Spleen (tissue), 13 donors: ENCODE results near the gene PLEKHG3. TPM values are rescaled to one million over a fixed set of nuclear protein-coding genes. Genes with fewer than 3 reads are reported as not detected.
"Not testable (repeated sequence)": the region's sequence is repeated elsewhere in the genome, so short reads cannot be mapped to it uniquely, and the experiment has no call there.

Experiments used
- DNase-seq: peaks from one replicate; pipeline ENCODE4 v3.0.0-alpha.2; 2020
- H3K27ac ChIP-seq, 8 donors: fragments of 200-600 bp; sonication (generic) in 7 of 8; 1 replicate in 4 of 8; 2 replicates in 4 of 8; pipeline versions ENCODE4 v1.5.0 to v1.8.0; 2016 to 2021; ENCODE audit warnings: inconsistent platforms in 4 of 8, mild to moderate bottlenecking in 4 of 8, moderate library complexity in 1 of 8
- H3K27me3 ChIP-seq, 7 donors: fragments of 200-600 bp; sonication (generic) in 6 of 7; replicated peaks in 1 of 7; 1 replicate in 4 of 7; 2 replicates in 3 of 7; pipeline versions ENCODE4 v1.5.0 to v1.8.0; 2016 to 2021; ENCODE audit warnings: inconsistent platforms in 3 of 7, mild to moderate bottlenecking in 1 of 7
- H3K36me3 ChIP-seq, 6 donors: fragments of 200-600 bp; sonication (generic) in 5 of 6; 1 replicate in 4 of 6; 2 replicates in 2 of 6; pipeline versions ENCODE4 v1.5.0 to v1.8.0; 2016 to 2021; ENCODE audit warnings: inconsistent platforms in 2 of 6
- H3K4me1 ChIP-seq, 6 donors: fragments of 200-600 bp; sonication (generic) in 5 of 6; 1 replicate in 3 of 6; 2 replicates in 3 of 6; pipeline versions ENCODE4 v1.5.0 to v1.8.0; 2016 to 2021; ENCODE audit warnings: inconsistent platforms in 3 of 6
- H3K4me3 ChIP-seq, 8 donors: fragments of 200-600 bp; sonication (generic) in 7 of 8; 1 replicate in 4 of 8; 2 replicates in 4 of 8; pipeline versions ENCODE4 v1.5.0 to v1.8.0; 2016 to 2021; ENCODE audit warnings: inconsistent platforms in 4 of 8, mild to moderate bottlenecking in 4 of 8, moderate library complexity in 2 of 8
- H3K9me3 ChIP-seq, 8 donors: fragments of 200-600 bp; sonication (generic) in 7 of 8; 1 replicate in 4 of 8; 2 replicates in 4 of 8; pipeline versions ENCODE4 v1.5.0 to v1.8.0; 2016 to 2021; ENCODE audit warnings: inconsistent platforms in 4 of 8
- POLR2A ChIP-seq, 3 donors: fragments of 450-650 bp; IDR thresholded peaks; one replicate each; pipeline ENCODE4 v1.5.1; 2017; ENCODE audit warnings: antibody characterized with exemption in 3 of 3, mild to moderate bottlenecking in 1 of 3
- POLR2AphosphoS5 ChIP-seq, 3 donors: sonication (generic); formaldehyde crosslinking; IDR thresholded peaks; one replicate each; pipeline ENCODE4 v1.5.1; 2017; ENCODE audit warnings: antibody characterized with exemption in 3 of 3
- WGBS, 5 donors: extraction: QIAGEN DNeasy Blood & Tissue Kit in 3 of 5; methylation state at CpG; one replicate each; pipeline versions ENCODE4 v1.1.5 to v1.1.7; 2013 to 2018; 5-methylcytosine and 5-hydroxymethylcytosine counted together
- intact Hi-C: fragments of 100-400 bp; cut with DNase I; formaldehyde crosslinking; loops from one replicate; pipeline ENCODE4 v1.15.0; 2023; ENCODE audit warnings: low total_unique reads
- long read RNA-seq, 2 donors: transcript quantifications; one replicate each; lab custom pipeline, GENCODE V29; 2026
- polyA plus RNA-seq, 3 donors: library from polyadenylated mRNA; stranded (reverse); fragments of 200-250 nt; gene quantifications; one replicate each; pipeline ENCODE4 v1.2.1, GENCODE V29; 2013
- total RNA-seq, 7 donors: library from RNA; depleted of rRNA in 3 of 7; stranded (reverse); fragments of >200 nt in 3 of 7; fragmentation: NEBNext Ultra II Directional in 4 of 7; extraction: Animal tissue kit (Norgen Biotek cat#: 25700) in 4 of 7; gene quantifications; one replicate each; pipeline versions ENCODE4 v1.1.0 to v1.2.1, GENCODE V29; 2016 to 2021
- TF ChIP-seq, protein P1 (sequence below), 11 experiments: fragments of 200-600 bp in 7 of 11; fragments of 450-650 bp in 4 of 11; sonication (generic) in 4 of 11; IDR thresholded peaks in 8 of 11; conservative IDR thresholded peaks in 3 of 11; 1 replicate in 7 of 11; 2 replicates in 4 of 11; pipeline versions ENCODE4 v1.4.0 to v1.8.0; 2016 to 2021; ENCODE audit warnings: antibody characterized with exemption in 11 of 11, inconsistent platforms in 4 of 11, mild to moderate bottlenecking in 1 of 11
- donor health status: healthy with polysubstance abuse.
- donor health status: DM: no; HTN: no; CAD: no; lungs with moderate emphysema.
- donor health status: DM: no; HTN: no; CAD: no.
- donor health status: Bipolar disorder and iron deficiency.
- donor health status: healthy.
- donor health status: DM: no; HTN: no; CAD: no.
- donor health status: DM: yes; HTN: yes; CAD: no.

PLEKHG3 gene
- total RNA-seq (10 to 100 TPM; 31.5 to 77.7 (median 56.2) TPM), polyA plus RNA-seq (10 to 100 TPM in 2 of 3 donors, 1 to 10 TPM in 1; 4.5 to 17.1 (median 12.3) TPM)
- long read RNA-seq, donor 1, partial matches to known transcripts, result 5 of 8 reads
- long read RNA-seq, donor 1, other reads (novel, unspliced or antisense), result 0 of 8 reads
- long read RNA-seq, donor 2, full-length matches to known transcripts, result 1 of 1 reads
- long read RNA-seq, donor 2, partial matches to known transcripts, result 0 of 1 reads
- long read RNA-seq, donor 2, other reads (novel, unspliced or antisense), result 0 of 1 reads

DNA sequence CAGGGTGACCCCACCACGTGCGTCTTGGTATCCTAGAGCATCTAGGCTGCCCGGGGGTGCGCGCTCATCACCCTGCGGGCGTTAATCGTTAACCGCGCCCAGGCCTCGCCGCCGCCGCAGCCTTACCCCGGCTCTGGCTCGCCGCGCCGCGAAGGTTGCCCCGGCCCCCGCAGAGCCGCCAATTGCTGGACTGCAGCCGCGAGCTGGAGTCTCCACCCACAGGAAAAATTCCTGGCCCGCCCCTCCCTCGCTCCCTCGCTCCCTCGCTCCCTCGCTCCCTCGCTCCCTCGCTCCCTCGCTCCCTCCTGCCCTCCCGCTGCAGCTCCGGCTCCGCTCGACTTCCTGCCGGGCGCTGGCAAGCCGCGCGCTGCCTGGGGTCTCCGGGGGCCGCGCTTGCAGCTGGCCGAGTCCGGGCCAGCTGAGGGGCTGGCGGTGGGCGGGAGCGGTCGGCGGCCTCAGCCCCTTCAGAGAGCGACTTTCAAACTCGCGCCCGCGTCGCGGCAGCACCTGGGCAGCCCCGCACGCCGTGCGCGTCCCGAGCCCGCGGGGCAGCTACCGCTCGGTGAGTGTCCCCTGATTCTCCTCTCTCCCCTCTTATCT is at the start of gene PLEKHG3:
TSS of gene PLEKHG3 (plus strand) at position 282 of the 600 bp plus-strand sequence. CDS start 23,208 bp downstream, outside the sequence.
- WGBS, 5 donors, result 0 to 7% (median 1%) methylated on average over 16 to 69 of the region's 69 CpGs
- peaks cover 18 to 81% (median 71%) of the 10 kb centered on the region in 6 donors for H3K4me1 ChIP-seq
- no peaks in the 10 kb centered on the region for H3K9me3 ChIP-seq
- peak within 1 kb of the TSS; percentile 42 to 81 (median 74) for H3K4me3 ChIP-seq
- peak within 1 kb of the TSS; percentile 73 to 97 (median 93) for H3K27ac ChIP-seq
- no peaks in the 10 kb centered on the region for H3K36me3 ChIP-seq
- peak; percentile 90 for DNase-seq
- intact Hi-C loops, result no loop called here
- peak; percentile 71 to 88 (median 86) for TF ChIP-seq POLR2AphosphoS5 (IDR thresholded peaks at IDR 0.05)
- TF ChIP-seq, protein P1, sequence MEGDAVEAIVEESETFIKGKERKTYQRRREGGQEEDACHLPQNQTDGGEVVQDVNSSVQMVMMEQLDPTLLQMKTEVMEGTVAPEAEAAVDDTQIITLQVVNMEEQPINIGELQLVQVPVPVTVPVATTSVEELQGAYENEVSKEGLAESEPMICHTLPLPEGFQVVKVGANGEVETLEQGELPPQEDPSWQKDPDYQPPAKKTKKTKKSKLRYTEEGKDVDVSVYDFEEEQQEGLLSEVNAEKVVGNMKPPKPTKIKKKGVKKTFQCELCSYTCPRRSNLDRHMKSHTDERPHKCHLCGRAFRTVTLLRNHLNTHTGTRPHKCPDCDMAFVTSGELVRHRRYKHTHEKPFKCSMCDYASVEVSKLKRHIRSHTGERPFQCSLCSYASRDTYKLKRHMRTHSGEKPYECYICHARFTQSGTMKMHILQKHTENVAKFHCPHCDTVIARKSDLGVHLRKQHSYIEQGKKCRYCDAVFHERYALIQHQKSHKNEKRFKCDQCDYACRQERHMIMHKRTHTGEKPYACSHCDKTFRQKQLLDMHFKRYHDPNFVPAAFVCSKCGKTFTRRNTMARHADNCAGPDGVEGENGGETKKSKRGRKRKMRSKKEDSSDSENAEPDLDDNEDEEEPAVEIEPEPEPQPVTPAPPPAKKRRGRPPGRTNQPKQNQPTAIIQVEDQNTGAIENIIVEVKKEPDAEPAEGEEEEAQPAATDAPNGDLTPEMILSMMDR (IDR thresholded peaks at IDR 0.05 in 8 of 11, conservative IDR thresholded peaks at IDR 0.05 in 3 of 11), result no peak
- TF ChIP-seq POLR2A (IDR thresholded peaks at IDR 0.05), result no peak
- H3K27me3 ChIP-seq, result peaks cover 0 to 60% (median 18%) of the 10 kb centered on the region in 7 donors

DNA sequence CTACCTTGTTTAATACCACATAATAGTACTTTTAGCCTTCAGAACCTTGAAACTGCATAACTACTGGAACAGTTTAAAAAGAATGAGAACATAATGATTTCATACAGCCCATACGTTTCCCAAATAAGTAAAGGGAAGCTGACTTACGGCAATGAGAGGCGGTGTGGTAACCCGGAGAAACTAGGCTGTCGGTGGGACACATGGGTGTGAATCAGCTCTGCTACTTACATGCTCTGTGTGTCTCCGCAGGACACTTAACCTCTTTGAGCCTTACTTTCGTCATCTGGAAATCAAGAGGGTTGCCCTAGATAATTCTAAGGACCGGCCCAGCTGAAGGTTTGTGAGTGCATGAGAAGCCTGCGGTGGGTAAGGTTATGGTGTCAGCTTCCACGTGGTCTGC is 49.3 kb upstream of the PLEKHG3 start:
- Histone ChIP-seq H3K4me1 (peaks cover 0 to 18% (median 10%) of the 10 kb centered on the region in 6 donors), H3K27me3 (no peaks in the 10 kb centered on the region), H3K36me3 (no peaks in the 10 kb centered on the region), H3K4me3 (no peak overlapping the region), H3K27ac (peak overlapping the region in 6 of 8 donors; percentile 42 to 58 (median 52)), H3K9me3 (no peaks in the 10 kb centered on the region)
- intact Hi-C loops, result no loop called here
- WGBS, 5 donors, result 46 to 70% (median 49%) methylated on average over 10 of the region's 10 CpGs
- TF ChIP-seq, protein P1 (IDR thresholded peaks at IDR 0.05 in 8 of 11, conservative IDR thresholded peaks at IDR 0.05 in 3 of 11), result no peak
- no peak for TF ChIP-seq POLR2A (IDR thresholded peaks at IDR 0.05)
- no peak for TF ChIP-seq POLR2AphosphoS5 (IDR thresholded peaks at IDR 0.05)
- peak; percentile 63 for DNase-seq

DNA sequence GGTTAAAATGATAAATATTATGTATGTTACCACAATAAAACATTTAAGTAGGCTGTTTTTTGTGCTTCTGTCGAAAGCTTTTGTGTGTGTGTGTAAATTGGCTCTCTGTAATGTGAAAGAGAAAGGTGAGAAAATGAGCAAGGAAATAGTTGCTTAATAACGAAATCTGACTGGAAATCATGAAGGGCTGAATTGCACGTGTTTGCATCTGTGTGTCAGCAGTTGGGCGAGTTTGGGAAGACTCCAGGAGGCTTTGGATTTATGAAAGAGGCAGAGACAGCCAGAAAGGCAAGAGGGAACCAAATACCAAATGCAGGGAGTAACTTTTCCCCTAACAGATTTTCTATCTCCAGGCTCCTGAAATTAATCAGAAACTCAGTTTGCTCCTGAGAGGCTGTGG is 47.2 kb upstream of the PLEKHG3 start:
- Histone ChIP-seq H3K9me3 (no peaks in the 10 kb centered on the region), H3K36me3 (no peaks in the 10 kb centered on the region), H3K4me3 (no peak overlapping the region), H3K27ac (no peak overlapping the region), H3K4me1 (peaks cover 0 to 18% (median 10%) of the 10 kb centered on the region in 6 donors), H3K27me3 (peaks cover 0 to 5% (median 0%) of the 10 kb centered on the region in 7 donors)
- 54 to 88% (median 67%) methylated on average over 4 of the region's 4 CpGs for WGBS, 5 donors
- intact Hi-C loops, result no loop called here
- TF ChIP-seq POLR2A (IDR thresholded peaks at IDR 0.05), result no peak
- TF ChIP-seq POLR2AphosphoS5 (IDR thresholded peaks at IDR 0.05), result no peak
- TF ChIP-seq, protein P1 (IDR thresholded peaks at IDR 0.05 in 8 of 11, conservative IDR thresholded peaks at IDR 0.05 in 3 of 11), result no peak
- no peak for DNase-seq

DNA sequence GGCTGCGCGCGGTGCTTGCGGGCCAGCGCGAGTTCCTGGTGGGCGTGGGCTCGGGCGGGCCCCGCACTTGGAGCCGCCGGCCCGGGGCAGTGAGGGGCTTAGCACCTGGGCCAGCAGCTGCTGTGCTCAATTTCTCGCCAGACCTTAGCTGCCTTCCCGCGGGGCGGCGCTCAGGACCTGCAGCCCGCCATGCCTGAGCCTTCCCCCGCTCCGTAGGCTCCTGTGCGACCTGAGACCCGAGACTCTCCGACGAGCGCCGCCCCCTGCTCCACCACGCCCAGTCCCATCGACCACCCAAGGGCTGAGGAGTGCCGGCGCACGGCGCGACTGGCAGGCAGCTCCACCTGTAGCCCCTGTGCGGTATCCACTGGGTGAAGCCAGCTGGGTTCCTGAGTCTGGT is 46.0 kb upstream of the PLEKHG3 start:
- 94 to 100% (median 96%) methylated on average over 1 to 35 of the region's 35 CpGs; no CpG with 5 or more reads in 1 of the 5 donors for WGBS, 5 donors
- Histone ChIP-seq H3K4me1 (peaks cover 0 to 18% (median 10%) of the 10 kb centered on the region in 6 donors), H3K27ac (no peak overlapping the region), H3K27me3 (peaks cover 0 to 5% (median 0%) of the 10 kb centered on the region in 7 donors), H3K9me3 (no peaks in the 10 kb centered on the region), H3K36me3 (no peaks in the 10 kb centered on the region), H3K4me3 (no peak overlapping the region)
- TF ChIP-seq, protein P1 (IDR thresholded peaks at IDR 0.05 in 8 of 11, conservative IDR thresholded peaks at IDR 0.05 in 3 of 11), result no peak
- TF ChIP-seq POLR2A (IDR thresholded peaks at IDR 0.05) (no peak), POLR2AphosphoS5 (IDR thresholded peaks at IDR 0.05) (no peak)
- intact Hi-C loops, result no loop called here
- peak; percentile 67 for DNase-seq

DNA sequence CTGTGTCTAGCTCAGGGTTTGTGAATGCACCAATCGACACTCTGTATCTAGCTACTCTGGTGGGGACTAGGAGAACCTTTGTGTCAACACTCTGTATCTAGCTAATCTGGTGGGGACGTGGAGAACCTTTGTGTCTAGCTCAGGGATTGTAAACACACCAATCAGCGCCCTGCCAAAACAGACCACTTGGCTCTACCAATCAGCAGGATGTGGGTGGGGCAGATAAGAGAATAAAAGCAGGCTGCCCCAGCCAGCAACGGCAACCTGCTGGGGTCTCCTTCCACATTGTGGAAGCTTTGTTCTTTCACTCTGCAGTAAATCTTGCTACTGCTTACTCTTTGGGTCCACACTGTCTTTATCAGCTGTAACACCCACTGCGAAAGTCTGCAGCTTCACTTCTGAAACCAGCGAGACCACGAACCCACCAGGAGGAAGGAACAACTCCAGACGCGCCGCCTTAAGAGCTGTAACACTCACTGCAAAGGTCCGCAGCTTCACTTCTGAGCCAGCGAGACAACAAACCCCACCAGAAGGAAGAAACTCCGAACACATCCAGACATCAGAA is 45.4 kb upstream of the PLEKHG3 start:
- H3K36me3 ChIP-seq, H3K27me3 ChIP-seq, H3K27ac ChIP-seq, intact Hi-C loops, H3K9me3 ChIP-seq: not testable (repeated sequence)
- DNase-seq, result peak; percentile 40
- Histone ChIP-seq H3K4me1 (peaks cover 0 to 17% (median 9%) of the 10 kb centered on the region in 6 donors), H3K4me3 (peak overlapping the region in 1 of 8 donors; percentile 12)
- WGBS, 5 donors, result 26 to 46% (median 38%) methylated on average over 7 to 13 of the region's 13 CpGs
